Ovary (tissue), 9 donors: Measurements from ENCODE around the gene C16orf86. TPM values are rescaled to one million over a fixed set of nuclear protein-coding genes. Genes with fewer than 3 reads are reported as not detected.

Source experiments
- DNase-seq, 5 donors: peaks; one replicate each; pipeline ENCODE4 v3.0.0-alpha.2; 2019 to 2020
- H3K27ac ChIP-seq, 2 donors: fragments of 200-600 bp; one replicate each; pipeline versions ENCODE4 v1.5.1 to v1.8.0; 2019 to 2022
- H3K27me3 ChIP-seq: fragments of 200-600 bp; one replicate; pipeline ENCODE4 v1.8.0; 2022
- H3K36me3 ChIP-seq: fragments of 200-600 bp; sonication (generic); one replicate; pipeline ENCODE4 v1.5.1; 2019
- H3K4me1 ChIP-seq: one replicate; pipeline ENCODE4 v1.8.1; 2013; ENCODE audit warnings: mild to moderate bottlenecking, moderate library complexity; ENCODE audit not compliant: insufficient read depth
- H3K4me3 ChIP-seq: fragments of 200-600 bp; sonication (generic); one replicate; pipeline ENCODE4 v1.5.1; 2017
- H3K9me3 ChIP-seq, 2 donors: fragments of 200-600 bp in 1 of 2; sonication (generic) in 1 of 2; one replicate each; pipeline versions ENCODE4 v1.5.1 to v1.8.1; 2013 to 2019; ENCODE audit warnings: mild to moderate bottlenecking in 1 of 2, moderate library complexity in 1 of 2
- CTCF ChIP-seq, 3 donors: fragments of 450-650 bp in 2 of 3; fragments of 200-600 bp in 1 of 3; IDR thresholded peaks; one replicate each; pipeline versions ENCODE4 v1.5.1 to v1.8.0; 2016 to 2022; ENCODE audit warnings: antibody characterized with exemption in 3 of 3, mild to moderate bottlenecking in 1 of 3
- EP300 ChIP-seq: sonication (generic); formaldehyde crosslinking; IDR thresholded peaks from one replicate; pipeline ENCODE4 v1.6.1; 2017; ENCODE audit warnings: antibody characterized with exemption
- POLR2A ChIP-seq: fragments of 450-650 bp; IDR thresholded peaks from one replicate; pipeline ENCODE4 v1.6.1; 2017; ENCODE audit warnings: antibody characterized with exemption, mild to moderate bottlenecking, moderate library complexity
- WGBS, 3 donors: extraction: QIAGEN DNeasy Blood & Tissue Kit in 1 of 3; methylation state at CpG; one replicate each; pipeline versions ENCODE4 v1.1.5 to v1.1.7; 2013 to 2017; 5-methylcytosine and 5-hydroxymethylcytosine counted together
- intact Hi-C, 4 donors: fragments of 100-400 bp; cut with DNase I; formaldehyde crosslinking; loops; one replicate each; pipeline versions ENCODE4 v1.11.0 to v1.15.1; 2022 to 2023
- polyA plus RNA-seq, 2 donors: library from polyadenylated mRNA; stranded (reverse); fragments of 200-250 nt in 1 of 2; fragments of 350-450 nt in 1 of 2; fragmentation: Illumina TruSeq in 1 of 2; extraction: RNeasy Lipid Tissue Mini Kit (QIAGEN cat#74804) in 1 of 2; gene quantifications; one replicate each; pipeline ENCODE4 v1.2.3, GENCODE V29; 2013 to 2014
- total RNA-seq, 7 donors: library from RNA; depleted of rRNA in 2 of 7; stranded (reverse); fragments of >200 nt in 2 of 7; fragmentation: NEBNext Ultra II Directional in 3 of 7; extraction: Animal tissue kit (Norgen Biotek cat#: 25700) in 3 of 7; gene quantifications; one replicate each; pipeline versions ENCODE4 v1.1.0 to v1.2.4, GENCODE V29; 2016 to 2023
- donor health status: DM: no; HTN: no; CAD: no; lungs with moderate emphysema.
- donor health status: DM: no; HTN: no; CAD: no.
- donor health status: Bipolar disorder and iron deficiency.
- donor health status: DM: yes; HTN: yes; CAD: no.
- donor health status: DM: no; HTN: no; CAD: no.
- donor health status: DM: yes; HTN: yes; CAD: no.

Gene C16orf86
- total and polyA plus RNA-seq, 9 donors: 0.13 to 8.2 (median 4.6) TPM

GRCh38 chr16:67651847-67652246, 14.8 kb upstream of the C16orf86 start:
- peaks cover 6% of the 10 kb centered on the region for H3K27me3 ChIP-seq
- TF ChIP-seq EP300: no peak
- no peak for TF ChIP-seq CTCF (IDR thresholded peaks at IDR 0.05)
- TF ChIP-seq POLR2A: no peak

GRCh38 chr16:67652578-67653127, 14.0 kb upstream of the C16orf86 start:
- Histone ChIP-seq H3K4me3 (peak overlapping the region; percentile 16), H3K4me1 (peaks cover 8% of the 10 kb centered on the region), H3K27me3 (peaks cover 6% of the 10 kb centered on the region), H3K9me3 (no peaks in the 10 kb centered on the region), H3K36me3 (no peaks in the 10 kb centered on the region), H3K27ac (no peak overlapping the region)
- TF ChIP-seq EP300 (no peak), CTCF (IDR thresholded peaks at IDR 0.05) (no peak), POLR2A (no peak)
- intact Hi-C loops: loop anchor here in 1 of 4 donors (5.0 kb wide), 1 partner anchor 85 kb away; no protein-coding TSS in a partner anchor
- whole genome bisulfite sequencing, 3 donors: 3 to 10% (median 5%) methylated on average over 35 to 59 of the region's 59 CpGs
- DNase-seq: peak in 2 of 5 donors; percentile 46 to 53

More at GRCh38 chr16:67651847-67652246, 14.8 kb upstream of the C16orf86 start:
- no peaks in the 10 kb centered on the region for H3K9me3 ChIP-seq
- H3K27ac ChIP-seq: no peak overlapping the region
- H3K4me1 ChIP-seq: peaks cover 8% of the 10 kb centered on the region
- no peak overlapping the region for H3K4me3 ChIP-seq
- intact Hi-C loops: loop anchor here in 1 of 4 donors (5.0 kb wide), 1 partner anchor 85 kb away; no protein-coding TSS in a partner anchor
- WGBS, 3 donors: 67 to 75% (median 74%) methylated on average over 4 of the region's 4 CpGs
- H3K36me3 ChIP-seq: no peaks in the 10 kb centered on the region
- DNase-seq: no peak

DNA sequence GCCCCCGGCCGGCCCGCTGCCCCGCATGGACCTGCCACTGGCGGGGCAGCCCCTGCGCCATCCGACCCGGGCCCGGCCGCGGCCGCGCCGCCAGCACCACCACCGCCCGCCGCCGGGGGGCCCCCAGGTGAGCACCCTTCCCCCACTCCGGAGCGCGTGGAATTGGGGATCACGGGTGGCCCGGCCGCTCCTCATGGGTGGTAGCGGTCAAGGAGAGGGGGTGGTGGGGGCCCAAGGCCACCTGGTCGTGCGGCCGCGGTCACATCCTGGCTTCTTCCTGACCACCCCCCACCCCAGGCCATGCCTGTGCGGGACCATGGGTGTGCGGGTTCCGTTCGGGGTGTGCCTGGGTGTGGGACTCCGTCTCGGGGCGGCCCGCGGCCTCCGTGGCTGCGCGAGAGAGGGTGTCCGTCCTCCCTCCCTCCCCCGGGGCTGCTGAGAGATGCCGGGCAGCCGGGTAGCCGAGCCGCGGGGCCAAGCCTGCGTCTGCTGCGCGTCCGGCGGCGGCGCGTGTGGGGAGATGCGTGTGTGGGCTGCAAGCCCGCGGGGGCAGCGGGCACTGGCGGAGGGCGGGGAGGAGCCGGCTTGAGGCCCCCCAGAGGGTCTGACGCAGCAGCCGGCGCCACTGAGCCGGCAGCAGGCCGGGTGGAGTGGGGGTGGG, 13.4 kb upstream of the C16orf86 start:
- peak in 2 of 5 donors; percentile 39 to 53 for DNase-seq
- no peaks in the 10 kb centered on the region for H3K9me3 ChIP-seq
- peaks cover 6% of the 10 kb centered on the region for H3K27me3 ChIP-seq
- H3K4me1 ChIP-seq: peaks cover 8% of the 10 kb centered on the region
- TF ChIP-seq CTCF (IDR thresholded peaks at IDR 0.05): peak in 2 of 3 donors; percentile 16 to 21
- no peak for TF ChIP-seq EP300
- TF ChIP-seq POLR2A: no peak
- intact Hi-C loops: loop anchor here in 1 of 4 donors (5.0 kb wide), 1 partner anchor 86 kb away; no protein-coding TSS in a partner anchor
- no peak overlapping the region for H3K27ac ChIP-seq
- WGBS, 3 donors: 1 to 16% (median 3%) methylated on average over 6 to 68 of the region's 68 CpGs
- peak overlapping the region; percentile 16 for H3K4me3 ChIP-seq
- no peaks in the 10 kb centered on the region for H3K36me3 ChIP-seq

DNA sequence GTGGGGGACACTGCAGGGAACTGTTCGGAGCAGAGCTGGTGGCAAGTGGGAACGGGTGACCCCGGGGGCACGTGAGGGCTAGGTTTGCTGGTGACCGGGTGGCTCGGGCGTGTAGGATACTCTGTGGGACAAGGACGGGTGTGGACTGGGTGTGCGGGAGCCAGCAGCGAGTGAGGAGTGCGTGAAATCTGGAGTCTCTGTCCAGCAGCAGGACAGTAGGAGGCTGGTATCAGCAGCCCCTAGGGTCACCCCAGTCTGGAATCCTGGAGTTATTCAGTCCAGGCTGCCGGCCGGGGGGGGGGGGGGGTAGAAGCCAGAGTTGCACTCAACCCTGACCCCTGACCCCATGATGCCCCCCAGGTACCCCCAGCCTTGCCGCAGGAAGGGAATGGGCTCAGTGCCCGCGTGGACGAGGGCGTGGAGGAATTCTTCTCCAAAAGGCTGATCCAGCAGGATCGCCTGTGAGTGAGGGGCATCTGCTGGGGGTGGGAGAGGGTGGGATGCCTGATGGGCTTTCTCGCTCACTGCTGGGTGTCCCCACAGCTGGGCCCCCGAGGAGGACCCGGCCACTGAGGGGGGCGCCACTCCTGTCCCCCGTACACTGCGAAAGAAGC, 12.7 kb upstream of the C16orf86 start:
- no peak for TF ChIP-seq POLR2A
- no peak for TF ChIP-seq CTCF (IDR thresholded peaks at IDR 0.05)
- TF ChIP-seq EP300: no peak
- Histone ChIP-seq H3K4me1 (peaks cover 8% of the 10 kb centered on the region), H3K27me3 (peaks cover 5% of the 10 kb centered on the region), H3K27ac (no peak overlapping the region), H3K36me3 (no peaks in the 10 kb centered on the region), H3K4me3 (no peak overlapping the region), H3K9me3 (no peaks in the 10 kb centered on the region)
- intact Hi-C loops: loop anchor here in 1 of 4 donors (5.0 kb wide), 1 partner anchor 87 kb away; no protein-coding TSS in a partner anchor
- DNase-seq: peak in 2 of 5 donors; percentile 38 to 48
- 15 to 23% (median 21%) methylated on average over 20 to 25 of the region's 25 CpGs for WGBS, 3 donors
